Activated B cell treated with CpG ODN at 0.5 μM for 24 hours (primary cell): ENCODE results near the gene AOPEP. TPM values are rescaled to one million over a fixed set of nuclear protein-coding genes. Genes with fewer than 3 reads are reported as not detected.

Source experiments
- ATAC-seq: fragments of 200-7000 bp; cut with Tn5 transposase; one replicate; pipeline ENCODE4 v1.10.0; 2021; ENCODE audit warnings: low read depth, mild to moderate bottlenecking, moderate library complexity
- CTCF ChIA-PET: fragments of 350-600 bp; sonication (Branson Sonifier 250); formaldehyde crosslinking; loops from one replicate; lab custom pipeline; 2021; ENCODE audit warnings: antibody characterized with exemption; lab: Charles Lee
- POLR2A ChIA-PET: fragments of 350-600 bp; sonication (Branson Sonifier 250); formaldehyde crosslinking; loops from one replicate; lab custom pipeline; 2021; ENCODE audit warnings: antibody characterized with exemption; lab: Charles Lee
- DNase-seq: peaks from one replicate; pipeline ENCODE4 v3.0.0; 2022
- H3K27ac Mint-ChIP-seq: one replicate; pipeline ENCODE4 v1.8.0; 2020; ENCODE audit warnings: mixed read lengths
- H3K27me3 Mint-ChIP-seq: one replicate; pipeline ENCODE4 v1.8.0; 2021; ENCODE audit warnings: mixed read lengths
- H3K36me3 Mint-ChIP-seq: one replicate; pipeline ENCODE4 v1.8.0; 2021; ENCODE audit warnings: low read depth, mixed read lengths
- H3K4me1 Mint-ChIP-seq: one replicate; pipeline ENCODE4 v1.8.0; 2021; ENCODE audit warnings: mixed read lengths
- H3K4me3 Mint-ChIP-seq: one replicate; pipeline ENCODE4 v1.8.0; 2020; ENCODE audit warnings: mild to moderate bottlenecking, mixed read lengths
- H3K9me3 Mint-ChIP-seq: one replicate; pipeline ENCODE4 v1.8.0; 2020; ENCODE audit warnings: mixed read lengths
- CTCF ChIP-seq: fragments of 200-600 bp; IDR thresholded peaks from one replicate; pipeline ENCODE4 v1.8.0; 2022; ENCODE audit warnings: antibody characterized with exemption, mild to moderate bottlenecking
- intact Hi-C: fragments of 100-400 bp; cut with micrococcal nuclease; formaldehyde crosslinking; loops from one replicate; pipeline ENCODE4 v1.15.1; 2024
- total RNA-seq: library from RNA; stranded (reverse); gene quantifications from 2 replicates; pipeline ENCODE4 v1.2.3, GENCODE V29; 2022

AOPEP gene
- total RNA-seq, 1 donor from 2014 or later, result 20.4 TPM

GRCh38 chr9:95077053-95077765 lies 350.7 kb downstream of the AOPEP start:
- Mint-ChIP-seq H3K27me3 (no peaks in the 10 kb centered on the region), H3K27ac (no peak overlapping the region), H3K9me3 (no peaks in the 10 kb centered on the region), H3K4me3 (no peak overlapping the region), H3K36me3 (peaks cover 11% of the 10 kb centered on the region), H3K4me1 (no peaks in the 10 kb centered on the region)
- no peak for TF ChIP-seq CTCF
- no peak for ATAC-seq
- DNase-seq, result no peak
- ChIA-PET CTCF (no interaction called here), POLR2A (no interaction called here)
- intact Hi-C loops, result no loop called here

GRCh38 chr9:95077766-95078370 lies 351.4 kb downstream of the AOPEP start:
- TF ChIP-seq CTCF, result no peak
- no peak for ATAC-seq
- DNase-seq, result no peak
- H3K9me3 Mint-ChIP-seq, result no peaks in the 10 kb centered on the region
- no peaks in the 10 kb centered on the region for H3K27me3 Mint-ChIP-seq
- no peak overlapping the region for H3K27ac Mint-ChIP-seq
- no peaks in the 10 kb centered on the region for H3K4me1 Mint-ChIP-seq
- peaks cover 15% of the 10 kb centered on the region for H3K36me3 Mint-ChIP-seq
- H3K4me3 Mint-ChIP-seq, result no peak overlapping the region
- ChIA-PET CTCF (no interaction called here), POLR2A (no interaction called here)
- intact Hi-C loops, result no loop called here

DNA sequence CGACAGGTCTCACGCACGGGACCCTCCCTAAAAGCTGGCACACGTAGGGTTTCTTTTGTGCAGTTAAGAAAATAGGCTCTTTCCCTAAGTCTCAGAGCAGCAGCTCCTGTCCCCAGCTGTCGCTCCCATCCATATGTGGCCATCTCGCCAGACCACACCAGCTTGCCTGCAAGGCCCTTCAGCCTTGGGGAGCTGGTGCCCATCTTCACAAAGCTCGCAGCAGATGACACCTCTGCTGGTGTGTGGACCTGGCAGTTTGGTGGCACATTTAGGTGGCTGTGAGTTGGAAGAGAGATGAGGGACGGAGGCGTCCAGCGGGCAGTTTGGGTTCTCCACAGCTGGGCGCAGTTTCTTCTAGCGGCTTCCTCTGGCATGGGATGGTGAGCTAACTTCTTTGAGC lies 352.0 kb downstream of the AOPEP start:
- no peak for TF ChIP-seq CTCF
- no peaks in the 10 kb centered on the region for H3K4me1 Mint-ChIP-seq
- no peak overlapping the region for H3K27ac Mint-ChIP-seq
- DNase-seq, result no peak
- H3K9me3 Mint-ChIP-seq, result no peaks in the 10 kb centered on the region
- H3K36me3 Mint-ChIP-seq, result peaks cover 20% of the 10 kb centered on the region
- intact Hi-C loops, result no loop called here
- ATAC-seq, result no peak
- no peak overlapping the region for H3K4me3 Mint-ChIP-seq
- ChIA-PET POLR2A (no interaction called here), CTCF (no interaction called here)
- no peaks in the 10 kb centered on the region for H3K27me3 Mint-ChIP-seq

GRCh38 chr9:95078939-95079338 lies 352.4 kb downstream of the AOPEP start:
- Mint-ChIP-seq H3K27ac (no peak overlapping the region), H3K4me1 (no peaks in the 10 kb centered on the region), H3K9me3 (no peaks in the 10 kb centered on the region), H3K36me3 (peaks cover 20% of the 10 kb centered on the region), H3K27me3 (no peaks in the 10 kb centered on the region), H3K4me3 (no peak overlapping the region)
- no peak for ATAC-seq
- POLR2A ChIA-PET, result no interaction called here
- no peak for DNase-seq
- CTCF ChIA-PET, result no interaction called here
- intact Hi-C loops, result no loop called here
- TF ChIP-seq CTCF, result no peak

- Mint-ChIP-seq H3K4me3 (no peak overlapping the region), H3K27ac (no peak overlapping the region), H3K27me3 (no peaks in the 10 kb centered on the region), H3K9me3 (no peaks in the 10 kb centered on the region), H3K36me3 (peaks cover 20% of the 10 kb centered on the region), H3K4me1 (no peaks in the 10 kb centered on the region)
- POLR2A ChIA-PET, result no interaction called here
- no peak for ATAC-seq
- CTCF ChIA-PET, result no interaction called here
- intact Hi-C loops, result no loop called here
- DNase-seq, result no peak
- TF ChIP-seq CTCF, result no peak
These were observed 353.0 kb downstream of the AOPEP start for GRCh38 chr9:95079461-95079860.
